Ovary (tissue), 9 donors: Measurements from ENCODE around the gene CREBRF. TPM values are rescaled to one million over a fixed set of nuclear protein-coding genes. Genes with fewer than 3 reads are reported as not detected.

ENCODE experiments used
- DNase-seq, 5 donors: peaks; one replicate each; pipeline ENCODE4 v3.0.0-alpha.2; 2019 to 2020
- H3K27ac ChIP-seq, 2 donors: fragments of 200-600 bp; one replicate each; pipeline versions ENCODE4 v1.5.1 to v1.8.0; 2019 to 2022
- H3K27me3 ChIP-seq: fragments of 200-600 bp; one replicate; pipeline ENCODE4 v1.8.0; 2022
- H3K36me3 ChIP-seq: fragments of 200-600 bp; sonication (generic); one replicate; pipeline ENCODE4 v1.5.1; 2019
- H3K4me1 ChIP-seq: one replicate; pipeline ENCODE4 v1.8.1; 2013; ENCODE audit warnings: mild to moderate bottlenecking, moderate library complexity; ENCODE audit not compliant: insufficient read depth
- H3K4me3 ChIP-seq: fragments of 200-600 bp; sonication (generic); one replicate; pipeline ENCODE4 v1.5.1; 2017
- H3K9me3 ChIP-seq, 2 donors: fragments of 200-600 bp in 1 of 2; sonication (generic) in 1 of 2; one replicate each; pipeline versions ENCODE4 v1.5.1 to v1.8.1; 2013 to 2019; ENCODE audit warnings: mild to moderate bottlenecking in 1 of 2, moderate library complexity in 1 of 2
- CTCF ChIP-seq, 3 donors: fragments of 450-650 bp in 2 of 3; fragments of 200-600 bp in 1 of 3; IDR thresholded peaks; one replicate each; pipeline versions ENCODE4 v1.5.1 to v1.8.0; 2016 to 2022; ENCODE audit warnings: antibody characterized with exemption in 3 of 3, mild to moderate bottlenecking in 1 of 3
- EP300 ChIP-seq: sonication (generic); formaldehyde crosslinking; IDR thresholded peaks from one replicate; pipeline ENCODE4 v1.6.1; 2017; ENCODE audit warnings: antibody characterized with exemption
- POLR2A ChIP-seq: fragments of 450-650 bp; IDR thresholded peaks from one replicate; pipeline ENCODE4 v1.6.1; 2017; ENCODE audit warnings: antibody characterized with exemption, mild to moderate bottlenecking, moderate library complexity
- WGBS, 3 donors: extraction: QIAGEN DNeasy Blood & Tissue Kit in 1 of 3; methylation state at CpG; one replicate each; pipeline versions ENCODE4 v1.1.5 to v1.1.7; 2013 to 2017; 5-methylcytosine and 5-hydroxymethylcytosine counted together
- intact Hi-C, 4 donors: fragments of 100-400 bp; cut with DNase I; formaldehyde crosslinking; loops; one replicate each; pipeline versions ENCODE4 v1.11.0 to v1.15.1; 2022 to 2023
- polyA plus RNA-seq, 2 donors: library from polyadenylated mRNA; stranded (reverse); fragments of 200-250 nt in 1 of 2; fragments of 350-450 nt in 1 of 2; fragmentation: Illumina TruSeq in 1 of 2; extraction: RNeasy Lipid Tissue Mini Kit (QIAGEN cat#74804) in 1 of 2; gene quantifications; one replicate each; pipeline ENCODE4 v1.2.3, GENCODE V29; 2013 to 2014
- total RNA-seq, 7 donors: library from RNA; depleted of rRNA in 2 of 7; stranded (reverse); fragments of >200 nt in 2 of 7; fragmentation: NEBNext Ultra II Directional in 3 of 7; extraction: Animal tissue kit (Norgen Biotek cat#: 25700) in 3 of 7; gene quantifications; one replicate each; pipeline versions ENCODE4 v1.1.0 to v1.2.4, GENCODE V29; 2016 to 2023
- donor health status: DM: no; HTN: no; CAD: no; lungs with moderate emphysema.
- donor health status: DM: no; HTN: no; CAD: no.
- donor health status: Bipolar disorder and iron deficiency.
- donor health status: DM: yes; HTN: yes; CAD: no.
- donor health status: DM: no; HTN: no; CAD: no.
- donor health status: DM: yes; HTN: yes; CAD: no.

CREBRF gene
- total and polyA plus RNA-seq, 9 donors = 12.3 to 45.9 (median 31.3) TPM

DNA sequence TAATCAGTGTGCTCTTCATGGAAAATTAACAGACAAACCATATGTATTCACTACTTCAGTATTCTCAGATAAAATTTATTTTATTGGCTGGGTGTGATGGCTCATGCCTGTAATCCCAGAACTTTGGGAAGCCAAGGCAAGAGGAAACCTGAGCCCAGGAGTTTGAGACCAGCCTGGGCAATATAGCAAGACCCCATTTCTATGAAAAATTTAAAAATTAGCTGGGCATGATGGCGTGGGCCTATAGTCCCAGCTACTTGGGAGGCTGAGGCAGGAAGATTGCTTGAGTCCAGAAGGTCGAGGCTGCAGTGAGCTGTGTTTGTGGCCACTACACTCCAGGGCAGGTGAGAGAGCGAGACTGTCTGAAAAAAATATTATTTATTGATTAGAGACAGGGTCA, 23.4 kb upstream of the CREBRF start:
- Histone ChIP-seq H3K27me3 (no peaks in the 10 kb centered on the region), H3K36me3 (no peaks in the 10 kb centered on the region), H3K27ac (no peak overlapping the region), H3K4me1 (peaks cover 22% of the 10 kb centered on the region), H3K4me3 (no peak overlapping the region), H3K9me3 (no peaks in the 10 kb centered on the region)
- intact Hi-C loops = no loop called here
- WGBS, 3 donors = 97 to 99% (median 97%) methylated on average over 3 of the region's 3 CpGs
- DNase-seq = no peak
- TF ChIP-seq CTCF (IDR thresholded peaks at IDR 0.05) (no peak), POLR2A (no peak), EP300 (no peak)

DNA sequence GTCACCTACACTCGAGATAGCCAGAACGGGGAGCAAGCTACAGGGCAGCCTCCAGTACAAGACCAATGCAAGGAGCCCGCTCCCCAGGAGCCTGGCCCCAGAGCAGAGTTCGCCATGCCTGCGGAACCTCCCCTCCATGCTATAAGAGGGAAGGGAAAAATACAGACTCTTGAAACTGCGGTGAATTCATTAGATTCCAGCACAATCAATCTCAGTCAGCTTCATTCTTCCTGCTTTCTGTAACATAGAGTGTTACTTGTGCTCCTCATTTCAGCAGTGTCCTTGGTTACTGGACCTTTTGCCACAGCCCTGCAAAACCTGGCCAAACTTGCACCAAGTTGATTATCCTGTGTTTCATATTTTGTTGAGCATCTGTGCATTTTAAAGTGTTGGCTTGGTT, 22.2 kb upstream of the CREBRF start:
- intact Hi-C loops = no loop called here
- DNase-seq = no peak
- WGBS, 3 donors = 58 to 83% (median 63%) methylated on average over 6 of the region's 6 CpGs
- Histone ChIP-seq H3K4me3 (no peak overlapping the region), H3K27ac (no peak overlapping the region), H3K9me3 (no peaks in the 10 kb centered on the region), H3K27me3 (no peaks in the 10 kb centered on the region), H3K36me3 (no peaks in the 10 kb centered on the region), H3K4me1 (peaks cover 22% of the 10 kb centered on the region)
- TF ChIP-seq POLR2A = no peak
- no peak for TF ChIP-seq CTCF (IDR thresholded peaks at IDR 0.05)
- TF ChIP-seq EP300 = no peak

GRCh38 chr5:173035904-173036707, 20.0 kb upstream of the CREBRF start:
- Histone ChIP-seq H3K27ac (peak overlapping the region; percentile 6 to 72), H3K27me3 (no peaks in the 10 kb centered on the region), H3K9me3 (no peaks in the 10 kb centered on the region), H3K4me3 (no peak overlapping the region), H3K36me3 (no peaks in the 10 kb centered on the region), H3K4me1 (peaks cover 14% of the 10 kb centered on the region)
- TF ChIP-seq POLR2A = no peak
- no peak for TF ChIP-seq EP300
- no peak for TF ChIP-seq CTCF (IDR thresholded peaks at IDR 0.05)
- no peak for DNase-seq
- 89 to 92% (median 90%) methylated on average over 24 of the region's 24 CpGs for WGBS, 3 donors
- intact Hi-C loops = no loop called here

DNA sequence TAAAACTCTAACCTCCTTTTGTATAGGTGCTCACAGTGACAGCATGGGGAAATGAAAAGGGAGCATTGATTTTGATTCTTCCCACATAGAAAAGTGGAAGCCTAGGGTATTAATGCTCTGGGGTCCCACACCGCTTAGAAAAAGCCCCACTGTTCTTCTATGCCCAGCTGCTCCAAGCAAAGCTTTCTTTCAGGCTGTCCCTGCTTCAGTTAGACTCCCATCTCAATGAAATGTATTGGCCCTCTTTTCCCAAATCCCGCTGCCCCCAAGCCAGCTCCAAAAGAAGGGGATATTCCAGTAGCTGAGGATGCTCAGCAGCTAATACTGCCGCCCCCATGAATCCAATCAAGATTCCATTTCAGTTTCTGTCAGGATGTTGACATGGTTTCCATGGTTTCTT, 17.0 kb upstream of the CREBRF start:
- intact Hi-C loops = no loop called here
- H3K27me3 ChIP-seq = no peaks in the 10 kb centered on the region
- DNase-seq = no peak
- H3K36me3 ChIP-seq = no peaks in the 10 kb centered on the region
- peaks cover 14% of the 10 kb centered on the region for H3K4me1 ChIP-seq
- no peak overlapping the region for H3K27ac ChIP-seq
- TF ChIP-seq EP300 = no peak
- TF ChIP-seq POLR2A = no peak
- no peak for TF ChIP-seq CTCF (IDR thresholded peaks at IDR 0.05)
- H3K9me3 ChIP-seq = no peaks in the 10 kb centered on the region
- no peak overlapping the region for H3K4me3 ChIP-seq
- 90 to 100% (median 90%) methylated on average over 3 of the region's 3 CpGs for WGBS, 3 donors
